MCF 10A (cell line): ENCODE measurements around the gene ROR1. TPM values are rescaled to one million over a fixed set of nuclear protein-coding genes. Genes with fewer than 3 reads are reported as not detected.

Source experiments
- BruUV-seq: library from RNA; stranded (reverse); fragments of 400-500 nt; replicated peaks from 2 replicates; lab custom pipeline; 2021; lab: Mats Ljungman, UMichigan
- CTCF ChIA-PET: fragments of 300-600 bp; sonication (Branson Sonifier 250); formaldehyde crosslinking; extraction: SDS; loops from one replicate; lab custom pipeline; 2021; ENCODE audit warnings: antibody characterized with exemption, inconsistent platforms; lab: Yijun Ruan, JAX
- POLR2A ChIA-PET: fragments of 300-600, 350-650 bp; sonication (Branson Sonifier 250); formaldehyde crosslinking; extraction: SDS; loops from one replicate; lab custom pipeline; 2020; ENCODE audit warnings: antibody characterized with exemption, inconsistent platforms; lab: Yijun Ruan, JAX
- DNase-seq: peaks from one replicate; pipeline ENCODE4 v3.0.0-alpha.2; 2018; ENCODE audit not compliant: unreplicated experiment
- H3K27ac Mint-ChIP-seq: one replicate; pipeline ENCODE4 v1.8.0; 2022; ENCODE audit warnings: mild to moderate bottlenecking, low read depth, mixed read lengths; ENCODE audit not compliant: unreplicated experiment
- H3K27me3 Mint-ChIP-seq: one replicate; pipeline ENCODE4 v1.8.0; 2022; ENCODE audit warnings: mixed read lengths; ENCODE audit not compliant: insufficient read depth, unreplicated experiment
- H3K36me3 Mint-ChIP-seq: one replicate; pipeline ENCODE4 v1.8.0; 2022; ENCODE audit warnings: mild to moderate bottlenecking, moderate library complexity, mixed read lengths; ENCODE audit not compliant: insufficient read depth, unreplicated experiment
- H3K4me1 Mint-ChIP-seq: one replicate; pipeline ENCODE4 v1.8.0; 2022; ENCODE audit warnings: mixed read lengths; ENCODE audit not compliant: insufficient read depth, unreplicated experiment
- H3K4me3 Mint-ChIP-seq: one replicate; pipeline ENCODE4 v1.8.0; 2022; ENCODE audit warnings: mild to moderate bottlenecking, moderate library complexity, mixed read lengths; ENCODE audit not compliant: unreplicated experiment
- H3K9me3 Mint-ChIP-seq: one replicate; pipeline ENCODE4 v1.8.0; 2022; ENCODE audit warnings: mixed read lengths; ENCODE audit not compliant: unreplicated experiment
- intact Hi-C: fragments of 100-400 bp; cut with micrococcal nuclease; formaldehyde crosslinking; loops from 2 replicates; pipeline ENCODE4 v1.14.1; 2022
- total RNA-seq: library from RNA; stranded (reverse); gene quantifications from 2 replicates; pipeline ENCODE4 v1.2.3, GENCODE V29; 2022
- TF ChIP-seq, protein P1 (sequence below): fragments of 200-600 bp; IDR thresholded peaks from one replicate; pipeline ENCODE4 v1.8.0; 2022; ENCODE audit warnings: antibody characterized with exemption, mild to moderate bottlenecking; ENCODE audit not compliant: unreplicated experiment

Gene ROR1
- total RNA-seq, 1 experiment from 2014 or later: 4.6 TPM

DNA sequence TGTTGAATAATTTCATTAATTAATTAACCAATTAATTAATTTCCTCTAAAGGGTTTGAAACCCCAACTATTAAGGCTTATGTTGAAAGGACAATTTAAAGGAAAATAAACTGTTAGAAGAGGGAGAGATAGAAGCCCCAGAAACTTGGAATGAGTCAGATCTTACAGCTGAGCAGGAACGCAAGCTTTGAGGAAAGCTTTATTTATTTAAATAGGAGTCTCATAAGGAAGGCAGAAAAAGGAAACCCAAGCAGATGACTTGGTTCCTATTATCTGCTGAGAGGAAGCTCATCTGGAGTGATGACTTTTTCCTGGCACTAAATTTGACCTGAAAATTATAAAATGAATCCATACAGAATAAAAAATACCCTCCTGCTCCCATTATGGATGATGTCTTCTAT lies 105.1 kb downstream of the ROR1 start:
- CTCF ChIA-PET: interaction anchor here (0.7 to 1.1 kb wide), 3 partner anchors 8 to 11 kb away, joined by 3 read pairs; no protein-coding TSS in a partner anchor
- Mint-ChIP-seq H3K36me3 (peaks cover 5% of the 10 kb centered on the region), H3K9me3 (no peaks in the 10 kb centered on the region), H3K27ac (no peak overlapping the region), H3K4me3 (no peak overlapping the region), H3K27me3 (no peaks in the 10 kb centered on the region), H3K4me1 (peaks cover 26% of the 10 kb centered on the region)
- no peak for DNase-seq
- POLR2A ChIA-PET: no interaction called here
- no TSS peak for BruUV-seq
- intact Hi-C loops: no loop called here
- TF ChIP-seq, protein P1, sequence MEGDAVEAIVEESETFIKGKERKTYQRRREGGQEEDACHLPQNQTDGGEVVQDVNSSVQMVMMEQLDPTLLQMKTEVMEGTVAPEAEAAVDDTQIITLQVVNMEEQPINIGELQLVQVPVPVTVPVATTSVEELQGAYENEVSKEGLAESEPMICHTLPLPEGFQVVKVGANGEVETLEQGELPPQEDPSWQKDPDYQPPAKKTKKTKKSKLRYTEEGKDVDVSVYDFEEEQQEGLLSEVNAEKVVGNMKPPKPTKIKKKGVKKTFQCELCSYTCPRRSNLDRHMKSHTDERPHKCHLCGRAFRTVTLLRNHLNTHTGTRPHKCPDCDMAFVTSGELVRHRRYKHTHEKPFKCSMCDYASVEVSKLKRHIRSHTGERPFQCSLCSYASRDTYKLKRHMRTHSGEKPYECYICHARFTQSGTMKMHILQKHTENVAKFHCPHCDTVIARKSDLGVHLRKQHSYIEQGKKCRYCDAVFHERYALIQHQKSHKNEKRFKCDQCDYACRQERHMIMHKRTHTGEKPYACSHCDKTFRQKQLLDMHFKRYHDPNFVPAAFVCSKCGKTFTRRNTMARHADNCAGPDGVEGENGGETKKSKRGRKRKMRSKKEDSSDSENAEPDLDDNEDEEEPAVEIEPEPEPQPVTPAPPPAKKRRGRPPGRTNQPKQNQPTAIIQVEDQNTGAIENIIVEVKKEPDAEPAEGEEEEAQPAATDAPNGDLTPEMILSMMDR: no peak

DNA sequence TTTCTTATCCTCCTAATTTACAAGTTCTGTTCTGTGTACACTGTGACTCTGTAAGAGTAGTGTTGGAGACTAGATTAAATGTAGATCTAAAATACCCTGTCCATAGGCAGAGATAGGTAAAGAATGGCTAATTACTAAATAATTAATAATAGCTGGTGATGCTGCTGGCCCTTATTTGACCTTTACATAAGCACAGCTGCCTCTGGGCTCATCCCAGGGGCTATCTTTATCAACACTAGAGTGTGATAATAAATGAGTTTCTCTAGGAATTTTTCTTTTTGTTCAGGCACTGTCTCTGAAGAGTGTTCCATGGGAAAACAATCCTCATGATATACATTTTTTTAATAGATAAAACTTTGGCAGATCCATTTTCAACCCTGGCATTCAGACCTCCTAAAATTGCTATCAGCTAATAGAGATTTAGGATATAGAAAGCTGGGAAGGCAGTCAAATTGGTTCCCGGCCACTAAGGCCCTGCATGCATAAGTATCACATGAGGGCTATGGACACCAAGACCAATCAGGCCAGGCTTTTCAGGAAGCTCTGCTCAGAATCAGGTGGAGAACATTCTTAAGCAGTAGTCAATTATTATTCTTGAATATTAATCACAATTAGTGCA lies 107.2 kb downstream of the ROR1 start:
- DNase-seq: no peak
- H3K9me3 Mint-ChIP-seq: no peaks in the 10 kb centered on the region
- peaks cover 25% of the 10 kb centered on the region for H3K4me1 Mint-ChIP-seq
- H3K4me3 Mint-ChIP-seq: no peak overlapping the region
- no TSS peak for BruUV-seq
- TF ChIP-seq, protein P1: no peak
- no peak overlapping the region for H3K27ac Mint-ChIP-seq
- ChIA-PET POLR2A (no interaction called here), CTCF (interaction anchor here (0.7 to 1.5 kb wide), 2 partner anchors 23 to 189 kb away, joined by 3 to 6 read pairs; no protein-coding TSS in a partner anchor)
- H3K36me3 Mint-ChIP-seq: peaks cover 5% of the 10 kb centered on the region
- intact Hi-C loops: no loop called here
- no peaks in the 10 kb centered on the region for H3K27me3 Mint-ChIP-seq

DNA sequence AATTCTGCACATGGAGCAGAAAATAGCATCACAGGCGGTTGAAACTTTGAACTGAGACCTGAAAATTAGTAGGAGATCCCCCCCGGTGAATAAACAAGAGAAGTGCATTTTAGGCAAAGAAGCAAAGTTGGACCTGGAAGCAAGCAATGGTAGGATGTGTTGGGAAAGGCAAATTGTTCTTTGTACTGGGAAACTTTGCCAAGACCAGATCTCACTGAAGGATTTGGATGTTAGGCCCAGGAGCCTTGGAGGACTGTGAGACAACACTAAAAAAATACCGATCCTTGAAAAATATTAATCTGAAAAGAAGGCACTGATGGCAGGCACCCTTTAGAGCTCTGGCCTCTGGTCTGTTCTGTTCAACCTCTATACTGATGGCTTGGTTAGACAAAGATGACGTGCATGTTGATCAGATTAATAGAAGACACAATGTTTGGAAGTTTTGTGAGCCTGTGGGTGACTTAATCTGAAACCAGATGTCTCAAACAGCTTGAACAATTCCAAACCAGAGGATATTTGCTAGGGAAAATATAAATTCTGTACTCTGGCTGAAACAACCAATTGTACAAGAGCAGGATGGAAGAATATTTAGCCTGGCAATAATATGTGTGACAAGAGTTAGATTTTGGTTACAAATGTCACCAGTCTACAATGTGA lies 108.4 kb downstream of the ROR1 start:
- no peaks in the 10 kb centered on the region for H3K9me3 Mint-ChIP-seq

More for the DNA sequence above, 108.4 kb downstream of the ROR1 start:
- intact Hi-C loops: no loop called here
- POLR2A ChIA-PET: no interaction called here
- H3K4me1 Mint-ChIP-seq: peaks cover 16% of the 10 kb centered on the region
- H3K27ac Mint-ChIP-seq: no peak overlapping the region
- H3K27me3 Mint-ChIP-seq: no peaks in the 10 kb centered on the region
- BruUV-seq: no TSS peak
- TF ChIP-seq, protein P1: no peak
- no peaks in the 10 kb centered on the region for H3K36me3 Mint-ChIP-seq
- no peak for DNase-seq
- CTCF ChIA-PET: interaction anchor here (0.6 to 1.5 kb wide), 2 partner anchors 190 to 370 kb away, joined by 3 to 6 read pairs; no protein-coding TSS in a partner anchor
- H3K4me3 Mint-ChIP-seq: no peak overlapping the region
